GM18951 (cell line): ENCODE data around the gene AQP7.
"Not testable (repeated sequence)": the region's sequence is repeated elsewhere in the genome, so short reads cannot be mapped to it uniquely, and the experiment has no call there.

Experiments
- POLR2A ChIP-seq: IDR thresholded peaks from 4 replicates; pipeline ENCODE4 v1.6.1; 2011; ENCODE audit warnings: mild to moderate bottlenecking; ENCODE audit not compliant: insufficient read length, insufficient read depth; ENCODE audit errors: extremely low read depth
- in situ Hi-C: fragments of 300-500 bp; cut with MboI; formaldehyde crosslinking; loops from one replicate; pipeline ENCODE4 v1.12.0; 2022; ENCODE audit warnings: low sequenced_read_pairs, mixed read lengths, inconsistent platforms; ENCODE audit not compliant: unreplicated experiment

The AQP7 gene

GRCh38 chr9:33419708-33420303 lies 17.4 kb upstream of the AQP7 start:
- no peak for TF ChIP-seq POLR2A
- in situ Hi-C loops: no loop called here

- in situ Hi-C loops: no loop called here
- TF ChIP-seq POLR2A: no peak
Measured at GRCh38 chr9:33418090-33418489, 15.7 kb upstream of the AQP7 start.

GRCh38 chr9:33416996-33417395 lies 14.6 kb upstream of the AQP7 start:
- no peak for TF ChIP-seq POLR2A
- in situ Hi-C loops: no loop called here

GRCh38 chr9:33415501-33416038 lies 13.2 kb upstream of the AQP7 start:
- no peak for TF ChIP-seq POLR2A
- in situ Hi-C loops: no loop called here

GRCh38 chr9:33414889-33415500 lies 12.6 kb upstream of the AQP7 start:
- in situ Hi-C loops: no loop called here
- TF ChIP-seq POLR2A: no peak

GRCh38 chr9:33414268-33414667 lies 11.9 kb upstream of the AQP7 start:
- no peak for TF ChIP-seq POLR2A
- in situ Hi-C loops: no loop called here

GRCh38 chr9:33408087-33408486 lies 5.7 kb upstream of the AQP7 start:
- in situ Hi-C loops: no loop called here
- no peak for TF ChIP-seq POLR2A

GRCh38 chr9:33407061-33407460 lies 4.7 kb upstream of the AQP7 start:
- TF ChIP-seq POLR2A: no peak
- in situ Hi-C loops: no loop called here

GRCh38 chr9:33404788-33405362 lies 2.5 kb upstream of the AQP7 start:
- in situ Hi-C loops: no loop called here
- no peak for TF ChIP-seq POLR2A

GRCh38 chr9:33403941-33404787 lies 1.8 kb upstream of the AQP7 start:
- in situ Hi-C loops: no loop called here
- no peak for TF ChIP-seq POLR2A

GRCh38 chr9:33401809-33402208 lies 559 bp downstream of the AQP7 start:
- in situ Hi-C loops: not testable (repeated sequence)

GRCh38 chr9:33399047-33399446 lies 3.3 kb downstream of the AQP7 start:
- in situ Hi-C loops: not testable (repeated sequence)

- in situ Hi-C loops: not testable (repeated sequence)
Measured at GRCh38 chr9:33397801-33398200, 4.6 kb downstream of the AQP7 start.

GRCh38 chr9:33395159-33395879 lies 7.0 kb downstream of the AQP7 start:
- in situ Hi-C loops: not testable (repeated sequence)

- in situ Hi-C loops: not testable (repeated sequence)
Measured at GRCh38 chr9:33393986-33394385, 8.4 kb downstream of the AQP7 start.
